ENCODE results near the gene FAM240A. TPM values are rescaled to one million over a fixed set of nuclear protein-coding genes. Genes with fewer than 3 reads are reported as not detected.

Gene FAM240A
- total and polyA plus RNA-seq, 2 donors (not counting 1 experiment from before 2014, with no cell fraction given) = not detected

DNA sequence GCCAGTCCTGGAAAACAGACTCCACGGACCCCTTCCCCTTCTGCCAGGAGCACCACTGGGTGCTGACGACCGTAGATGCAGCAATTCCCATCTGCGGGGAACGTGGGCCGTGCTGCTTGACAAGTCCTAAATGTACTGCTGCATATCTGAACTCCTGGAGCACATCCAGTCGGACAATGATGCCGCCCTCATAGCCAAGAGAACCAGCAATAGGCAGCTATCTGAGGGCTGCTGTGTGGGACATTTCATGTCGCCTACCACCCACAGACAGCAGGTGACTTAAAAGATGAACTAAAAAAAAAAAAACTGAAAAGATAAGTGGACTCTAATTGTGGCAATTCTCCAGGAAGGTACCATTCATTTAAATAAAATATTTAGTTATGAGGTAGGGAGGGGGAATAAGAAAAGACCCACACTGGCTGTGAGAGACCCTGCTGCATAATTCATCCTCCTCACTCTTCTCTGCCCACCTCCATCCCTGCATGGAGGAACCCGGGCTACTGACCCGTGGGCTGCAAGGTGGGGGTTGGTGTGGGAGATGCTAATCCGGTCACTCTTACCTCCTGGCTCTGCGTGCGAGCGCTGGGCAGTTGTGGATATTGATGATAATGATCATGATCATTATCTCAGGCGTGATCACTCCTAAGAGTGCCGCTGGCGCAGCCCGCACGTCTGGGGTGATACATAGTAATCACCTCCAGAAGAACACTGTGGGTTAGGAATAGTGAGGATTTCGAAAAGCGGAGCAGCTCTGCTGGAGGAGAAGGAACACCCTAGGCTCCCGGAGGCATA lies 52.8 kb downstream of the FAM240A start:
- H3K27ac Mint-ChIP-seq = no peak overlapping the region
- ChIA-PET CTCF (interaction anchor here (1.3 to 1.8 kb wide), 2 partner anchors 176 to 245 kb away, joined by 3 read pairs; no protein-coding TSS in a partner anchor), POLR2A (interaction anchor here (0.6 kb wide), 1 partner anchor 1115 kb away, joined by 3 read pairs; no protein-coding TSS in a partner anchor)
- ATAC-seq (ENCODE audit: low read depth) = no peak
- no peak for TF ChIP-seq EZH2 (IDR thresholded peaks at IDR 0.05; ENCODE audit: borderline replicate concordance, insufficient read depth, low read depth, low read length, poor library complexity, severe bottlenecking)
- TF ChIP-seq, protein P1, sequence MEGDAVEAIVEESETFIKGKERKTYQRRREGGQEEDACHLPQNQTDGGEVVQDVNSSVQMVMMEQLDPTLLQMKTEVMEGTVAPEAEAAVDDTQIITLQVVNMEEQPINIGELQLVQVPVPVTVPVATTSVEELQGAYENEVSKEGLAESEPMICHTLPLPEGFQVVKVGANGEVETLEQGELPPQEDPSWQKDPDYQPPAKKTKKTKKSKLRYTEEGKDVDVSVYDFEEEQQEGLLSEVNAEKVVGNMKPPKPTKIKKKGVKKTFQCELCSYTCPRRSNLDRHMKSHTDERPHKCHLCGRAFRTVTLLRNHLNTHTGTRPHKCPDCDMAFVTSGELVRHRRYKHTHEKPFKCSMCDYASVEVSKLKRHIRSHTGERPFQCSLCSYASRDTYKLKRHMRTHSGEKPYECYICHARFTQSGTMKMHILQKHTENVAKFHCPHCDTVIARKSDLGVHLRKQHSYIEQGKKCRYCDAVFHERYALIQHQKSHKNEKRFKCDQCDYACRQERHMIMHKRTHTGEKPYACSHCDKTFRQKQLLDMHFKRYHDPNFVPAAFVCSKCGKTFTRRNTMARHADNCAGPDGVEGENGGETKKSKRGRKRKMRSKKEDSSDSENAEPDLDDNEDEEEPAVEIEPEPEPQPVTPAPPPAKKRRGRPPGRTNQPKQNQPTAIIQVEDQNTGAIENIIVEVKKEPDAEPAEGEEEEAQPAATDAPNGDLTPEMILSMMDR (IDR thresholded peaks at IDR 0.05) = no peak
- intact Hi-C loops (cut with micrococcal nuclease) = no loop called here
- H3K27ac ChIP-seq (ENCODE audit: low read length in 2 of 2) = no peak overlapping the region
- no peak overlapping the region for H3K9ac ChIP-seq (ENCODE audit: low read length)
- peaks cover 0 to 4% (median 0%) of the 10 kb centered on the region in 4 experiments for H3K27me3 ChIP-seq (replicated peaks in 1 of 4; ENCODE audit: control extremely low read depth in 1 of 4, control insufficient read depth in 3 of 4, insufficient read depth in 4 of 4, low read length in 3 of 4)
- H3K79me2 ChIP-seq (ENCODE audit: control insufficient read depth, insufficient read depth, low read length) = no peaks in the 10 kb centered on the region
- peaks cover 9% of the 10 kb centered on the region for H3K4me1 Mint-ChIP-seq
- H3K9me3 ChIP-seq (ENCODE audit: control extremely low read depth in 1 of 3, control insufficient read depth in 2 of 3, insufficient read depth in 1 of 3, low read length in 2 of 3) = no peaks in the 10 kb centered on the region
- H3K4me3 Mint-ChIP-seq = no peak overlapping the region
- no peaks in the 10 kb centered on the region for H4K20me1 ChIP-seq (ENCODE audit: control insufficient read depth, insufficient read depth, low read length, poor library complexity, severe bottlenecking)
- no peaks in the 10 kb centered on the region for H3K36me3 ChIP-seq (replicated peaks in 1 of 2; ENCODE audit: control extremely low read depth in 1 of 2, control insufficient read depth in 1 of 2, extremely low read depth in 1 of 2, insufficient read depth in 2 of 2, low read length in 1 of 2)
- H3K27me3 Mint-ChIP-seq = peaks cover 11% of the 10 kb centered on the region
- H3K4me3 ChIP-seq (ENCODE audit: control extremely low read depth in 1 of 5, extremely low read depth in 1 of 5, insufficient read depth in 1 of 5, low read depth in 2 of 5, low read length in 4 of 5) = no peak overlapping the region
- no peak overlapping the region for H2AFZ ChIP-seq (ENCODE audit: insufficient read depth, low read depth, low read length, poor library complexity, severe bottlenecking)
- H3K9me3 Mint-ChIP-seq (ENCODE audit: insufficient read depth) = no peaks in the 10 kb centered on the region
- no peak overlapping the region for H3K4me2 ChIP-seq (replicated peaks; ENCODE audit: low read depth, low read length, poor library complexity, severe bottlenecking)
- DNase-seq = no peak
- WGBS (ENCODE audit: insufficient coverage) = 71% methylated on average over 21 of the region's 23 CpGs
- H3K4me1 ChIP-seq (ENCODE audit: control insufficient read depth in 2 of 2, insufficient read depth in 2 of 2, low read length in 2 of 2) = peaks cover 0 to 4% of the 10 kb centered on the region in 2 donors

Data from B cell (primary cell).